ENCODE measurements around the gene TFF1. TPM values are rescaled to one million over a fixed set of nuclear protein-coding genes. Genes with fewer than 3 reads are reported as not detected.

TFF1 gene
- total RNA-seq, 2 donors from 2014 or later: 3.0 to 66.4 TPM

GRCh38 chr21:42351626-42352440 is 14.5 kb downstream of the TFF1 start:
- no peak overlapping the region for H3K4me3 ChIP-seq
- ATAC-seq (no peak), DNase-seq (no peak)
- TF ChIP-seq POLR2A (IDR thresholded peaks at IDR 0.05) (no peak), CTCF (IDR thresholded peaks at IDR 0.05) (no peak)
- H3K27me3 ChIP-seq: no peaks in the 10 kb centered on the region
- H3K4me1 ChIP-seq: no peaks in the 10 kb centered on the region
- H3K36me3 ChIP-seq (replicated peaks in 1 of 2; ENCODE audit: insufficient read depth in 1 of 2, low read depth in 2 of 2): no peaks in the 10 kb centered on the region
- intact Hi-C loops (cut with DNase I): no loop called here
- H3K27ac ChIP-seq: no peak overlapping the region
- no peaks in the 10 kb centered on the region for H3K9me3 ChIP-seq
- WGBS, 2 donors: 67 to 81% methylated on average over 11 of the region's 11 CpGs

- H3K4me1 ChIP-seq: no peaks in the 10 kb centered on the region
- intact Hi-C loops (cut with DNase I): no loop called here
Observed at GRCh38 chr21:42350927-42351426, 15.4 kb downstream of the TFF1 start, which contains the start of gene TFF2. Gene TFF2 (minus strand): TSS chr21:42350994. CDS start chr21:42350957, 37 bp downstream.

GRCh38 chr21:42350318-42350910 is 15.9 kb downstream of the TFF1 start:
- H3K27ac ChIP-seq: no peak overlapping the region
- DNase-seq: no peak
- no peak overlapping the region for H3K4me3 ChIP-seq
- H3K36me3 ChIP-seq (replicated peaks in 1 of 2; ENCODE audit: insufficient read depth in 1 of 2, low read depth in 2 of 2): no peaks in the 10 kb centered on the region
- no peaks in the 10 kb centered on the region for H3K4me1 ChIP-seq
- no peaks in the 10 kb centered on the region for H3K27me3 ChIP-seq
- WGBS, 2 donors: 69 to 75% methylated on average over 11 of the region's 11 CpGs
- no peaks in the 10 kb centered on the region for H3K9me3 ChIP-seq
- TF ChIP-seq CTCF (IDR thresholded peaks at IDR 0.05) (no peak), POLR2A (IDR thresholded peaks at IDR 0.05) (no peak)
- intact Hi-C loops (cut with DNase I): no loop called here
- no peak for ATAC-seq

More at GRCh38 chr21:42350927-42351426, 15.4 kb downstream of the TFF1 start, which contains the start of gene TFF2:
- TF ChIP-seq CTCF (IDR thresholded peaks at IDR 0.05) (no peak), POLR2A (IDR thresholded peaks at IDR 0.05) (no peak)
- H3K36me3 ChIP-seq (replicated peaks in 1 of 2; ENCODE audit: insufficient read depth in 1 of 2, low read depth in 2 of 2): no peaks in the 10 kb centered on the region
- no peak within 1 kb of the TSS for H3K4me3 ChIP-seq
- 55 to 59% methylated on average over 8 to 13 of the region's 13 CpGs for WGBS, 2 donors
- no peaks in the 10 kb centered on the region for H3K27me3 ChIP-seq
- H3K9me3 ChIP-seq: no peaks in the 10 kb centered on the region
- no peak for ATAC-seq
- no peak within 1 kb of the TSS for H3K27ac ChIP-seq
- no peak for DNase-seq

GRCh38 chr21:42349420-42350317 is 16.7 kb downstream of the TFF1 start:
- H3K9me3 ChIP-seq: no peaks in the 10 kb centered on the region
- no peak for TF ChIP-seq CTCF (IDR thresholded peaks at IDR 0.05)
- ATAC-seq (no peak), DNase-seq (no peak)
- H3K4me3 ChIP-seq: no peak overlapping the region
- no peak overlapping the region for H3K27ac ChIP-seq
- no peaks in the 10 kb centered on the region for H3K36me3 ChIP-seq (replicated peaks in 1 of 2; ENCODE audit: insufficient read depth in 1 of 2, low read depth in 2 of 2)
- H3K27me3 ChIP-seq: no peaks in the 10 kb centered on the region
- intact Hi-C loops (cut with DNase I): no loop called here
- 69 to 71% methylated on average over 9 to 14 of the region's 14 CpGs for WGBS, 2 donors
- no peaks in the 10 kb centered on the region for H3K4me1 ChIP-seq

Data from body of pancreas (tissue), 4 donors.